SU-DHL-6 (cell line): Measurements from ENCODE around the gene RPS6KB2.

Source experiments
- EZH2phosphoT487 ChIP-seq: fragments of 200-600 bp; sonication (generic), shearing (Covaris generic); conservative IDR thresholded peaks from 2 replicates; pipeline ENCODE4 v1.6.1; 2018; ENCODE audit warnings: mild to moderate bottlenecking, antibody characterized with exemption, low read length, moderate library complexity, mixed read lengths
- TF ChIP-seq, protein P1 (sequence below): fragments of 200-600 bp; sonication (generic); IDR thresholded peaks from one replicate; pipeline ENCODE4 v1.5.1; 2017; ENCODE audit warnings: antibody characterized with exemption, mild to moderate bottlenecking, low read length, moderate library complexity; ENCODE audit not compliant: insufficient read depth, poor library complexity, severe bottlenecking

DNA sequence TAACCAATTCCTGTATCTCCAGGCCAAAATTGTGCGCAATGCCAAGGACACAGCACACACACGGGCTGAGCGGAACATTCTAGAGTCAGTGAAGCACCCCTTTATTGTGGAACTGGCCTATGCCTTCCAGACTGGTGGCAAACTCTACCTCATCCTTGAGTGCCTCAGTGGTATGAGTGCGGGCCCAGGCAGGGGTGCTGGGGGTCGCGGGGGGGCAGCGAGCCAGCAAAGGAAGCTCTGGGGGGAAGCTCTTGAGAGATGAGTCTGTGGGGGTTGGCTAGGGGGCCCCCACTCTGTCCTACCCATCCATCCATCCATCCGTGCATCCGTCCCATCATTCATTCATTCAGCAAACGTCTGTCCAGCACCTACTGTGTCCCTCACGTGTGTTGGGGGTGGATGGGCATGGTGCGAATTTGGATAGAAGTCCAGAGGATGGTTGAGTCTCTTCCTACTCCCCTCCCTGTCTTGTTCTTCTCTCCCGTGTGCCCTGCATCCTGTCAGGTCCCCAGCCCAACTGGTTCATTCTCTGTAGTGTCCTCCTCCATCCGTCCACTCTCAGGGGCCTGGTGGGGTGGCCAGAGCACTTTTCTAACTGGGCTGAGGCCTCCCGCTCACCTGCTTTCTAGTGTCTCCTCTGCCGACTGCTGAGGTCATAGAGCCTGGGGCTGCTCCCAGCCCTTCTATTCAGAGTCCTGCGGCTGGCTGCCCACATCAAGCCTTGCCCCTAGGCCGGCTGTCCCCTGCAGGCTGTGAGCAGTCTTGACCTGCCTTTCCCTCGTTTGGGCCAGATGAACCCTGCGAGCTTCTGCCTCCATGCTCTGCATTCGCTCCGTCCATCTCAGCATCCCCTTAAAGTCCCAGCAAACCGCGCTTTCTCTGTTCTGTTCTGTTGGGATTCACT lies 3.3 kb downstream of the RPS6KB2 start:
- TF ChIP-seq, protein P1, sequence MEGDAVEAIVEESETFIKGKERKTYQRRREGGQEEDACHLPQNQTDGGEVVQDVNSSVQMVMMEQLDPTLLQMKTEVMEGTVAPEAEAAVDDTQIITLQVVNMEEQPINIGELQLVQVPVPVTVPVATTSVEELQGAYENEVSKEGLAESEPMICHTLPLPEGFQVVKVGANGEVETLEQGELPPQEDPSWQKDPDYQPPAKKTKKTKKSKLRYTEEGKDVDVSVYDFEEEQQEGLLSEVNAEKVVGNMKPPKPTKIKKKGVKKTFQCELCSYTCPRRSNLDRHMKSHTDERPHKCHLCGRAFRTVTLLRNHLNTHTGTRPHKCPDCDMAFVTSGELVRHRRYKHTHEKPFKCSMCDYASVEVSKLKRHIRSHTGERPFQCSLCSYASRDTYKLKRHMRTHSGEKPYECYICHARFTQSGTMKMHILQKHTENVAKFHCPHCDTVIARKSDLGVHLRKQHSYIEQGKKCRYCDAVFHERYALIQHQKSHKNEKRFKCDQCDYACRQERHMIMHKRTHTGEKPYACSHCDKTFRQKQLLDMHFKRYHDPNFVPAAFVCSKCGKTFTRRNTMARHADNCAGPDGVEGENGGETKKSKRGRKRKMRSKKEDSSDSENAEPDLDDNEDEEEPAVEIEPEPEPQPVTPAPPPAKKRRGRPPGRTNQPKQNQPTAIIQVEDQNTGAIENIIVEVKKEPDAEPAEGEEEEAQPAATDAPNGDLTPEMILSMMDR, result no peak
- TF ChIP-seq EZH2phosphoT487, result no peak
